SU-DHL-6 (cell line): ENCODE data around the gene HOXD11.

ENCODE experiments used
- H2AFZ ChIP-seq: fragments of 200-600 bp; sonication (generic); 2 replicates; pipeline ENCODE4 v1.6.1; 2014; ENCODE audit warnings: low read depth, mild to moderate bottlenecking, moderate library complexity, mixed read lengths, antibody characterized with exemption, low read length; ENCODE audit not compliant: severe bottlenecking
- H3F3A ChIP-seq: fragments of 200-600 bp; shearing (Covaris generic); 2 replicates; pipeline ENCODE4 v1.6.0; 2016; ENCODE audit warnings: antibody characterized with exemption, mild to moderate bottlenecking; ENCODE audit not compliant: insufficient read depth
- H3K27ac ChIP-seq: fragments of 200-600 bp; sonication (generic); 2 replicates; pipeline ENCODE4 v1.5.1; 2016; ENCODE audit warnings: low read depth, mild to moderate bottlenecking, low read length, moderate library complexity, mixed read lengths
- H3K27me3 ChIP-seq: fragments of 200-600 bp; sonication (generic), shearing (Covaris generic); 2 replicates; pipeline ENCODE4 v1.6.0; 2014; ENCODE audit warnings: mild to moderate bottlenecking, low read length
- H3K36me3 ChIP-seq: fragments of 200-600 bp; sonication (generic); 2 replicates; pipeline ENCODE4 v1.6.1; 2014; ENCODE audit warnings: mild to moderate bottlenecking, low read length, mixed read lengths
- H3K4me2 ChIP-seq: fragments of 300-600, 200-600 bp; shearing (Covaris generic), sonication (generic); 2 replicates; pipeline ENCODE4 v1.6.0; 2014; ENCODE audit warnings: low read length, low read depth, mild to moderate bottlenecking; ENCODE audit not compliant: poor library complexity, severe bottlenecking
- H3K4me3 ChIP-seq: fragments of 200-600 bp; sonication (generic); 2 replicates; pipeline ENCODE4 v1.5.1; 2014; ENCODE audit warnings: antibody characterized with exemption, low read length, mild to moderate bottlenecking, mixed read lengths; ENCODE audit not compliant: insufficient read depth, poor library complexity, severe bottlenecking
- H3K79me2 ChIP-seq: fragments of 200-600 bp; sonication (generic); 2 replicates; pipeline ENCODE4 v1.6.1; 2014; ENCODE audit warnings: mild to moderate bottlenecking, low read length, moderate library complexity; ENCODE audit not compliant: insufficient read depth
- H3K9ac ChIP-seq: fragments of 200-600 bp; sonication (generic); 2 replicates; pipeline ENCODE4 v1.7.0; 2014; ENCODE audit warnings: mild to moderate bottlenecking, low read length
- H3K9me2 ChIP-seq: fragments of 200-600 bp; sonication (generic); replicated peaks from 2 replicates; pipeline ENCODE4 v1.6.1; 2014; ENCODE audit warnings: low read length; ENCODE audit not compliant: insufficient read depth
- H3K9me3 ChIP-seq: fragments of 200-600 bp; sonication (generic); 2 replicates; pipeline ENCODE4 v1.6.1; 2014; ENCODE audit warnings: low read length, mixed read lengths; ENCODE audit not compliant: insufficient read depth
- H4K20me1 ChIP-seq: fragments of 200-600 bp; sonication (generic); 2 replicates; pipeline ENCODE4 v1.6.1; 2014; ENCODE audit warnings: low read depth, mild to moderate bottlenecking, antibody characterized with exemption, low read length, moderate library complexity, mixed read lengths
- EZH2phosphoT487 ChIP-seq: fragments of 200-600 bp; sonication (generic), shearing (Covaris generic); conservative IDR thresholded peaks from 2 replicates; pipeline ENCODE4 v1.6.1; 2018; ENCODE audit warnings: mild to moderate bottlenecking, antibody characterized with exemption, low read length, moderate library complexity, mixed read lengths
- TF ChIP-seq, protein P1 (sequence below): fragments of 200-600 bp; sonication (generic); IDR thresholded peaks from one replicate; pipeline ENCODE4 v1.5.1; 2017; ENCODE audit warnings: antibody characterized with exemption, mild to moderate bottlenecking, low read length, moderate library complexity; ENCODE audit not compliant: insufficient read depth, poor library complexity, severe bottlenecking

The HOXD11 gene

GRCh38 chr2:176084611-176085119 lies 22.4 kb upstream of the HOXD11 start:
- Histone ChIP-seq H3K27me3 (no peaks in the 10 kb centered on the region), H3K9me3 (no peaks in the 10 kb centered on the region), H3K79me2 (no peaks in the 10 kb centered on the region), H3K4me3 (no peak overlapping the region), H3F3A (no peaks in the 10 kb centered on the region), H3K9me2 (no peaks in the 10 kb centered on the region), H3K36me3 (no peaks in the 10 kb centered on the region), H2AFZ (no peak overlapping the region), H3K27ac (no peak overlapping the region), H3K4me2 (no peak overlapping the region), H4K20me1 (no peaks in the 10 kb centered on the region), H3K9ac (no peak overlapping the region)
- TF ChIP-seq, protein P1, sequence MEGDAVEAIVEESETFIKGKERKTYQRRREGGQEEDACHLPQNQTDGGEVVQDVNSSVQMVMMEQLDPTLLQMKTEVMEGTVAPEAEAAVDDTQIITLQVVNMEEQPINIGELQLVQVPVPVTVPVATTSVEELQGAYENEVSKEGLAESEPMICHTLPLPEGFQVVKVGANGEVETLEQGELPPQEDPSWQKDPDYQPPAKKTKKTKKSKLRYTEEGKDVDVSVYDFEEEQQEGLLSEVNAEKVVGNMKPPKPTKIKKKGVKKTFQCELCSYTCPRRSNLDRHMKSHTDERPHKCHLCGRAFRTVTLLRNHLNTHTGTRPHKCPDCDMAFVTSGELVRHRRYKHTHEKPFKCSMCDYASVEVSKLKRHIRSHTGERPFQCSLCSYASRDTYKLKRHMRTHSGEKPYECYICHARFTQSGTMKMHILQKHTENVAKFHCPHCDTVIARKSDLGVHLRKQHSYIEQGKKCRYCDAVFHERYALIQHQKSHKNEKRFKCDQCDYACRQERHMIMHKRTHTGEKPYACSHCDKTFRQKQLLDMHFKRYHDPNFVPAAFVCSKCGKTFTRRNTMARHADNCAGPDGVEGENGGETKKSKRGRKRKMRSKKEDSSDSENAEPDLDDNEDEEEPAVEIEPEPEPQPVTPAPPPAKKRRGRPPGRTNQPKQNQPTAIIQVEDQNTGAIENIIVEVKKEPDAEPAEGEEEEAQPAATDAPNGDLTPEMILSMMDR, result no peak
- no peak for TF ChIP-seq EZH2phosphoT487

GRCh38 chr2:176085120-176085788 lies 21.8 kb upstream of the HOXD11 start:
- Histone ChIP-seq H3K9me3 (no peaks in the 10 kb centered on the region), H3K9me2 (no peaks in the 10 kb centered on the region), H3K27ac (no peak overlapping the region), H3K36me3 (no peaks in the 10 kb centered on the region), H3K9ac (no peak overlapping the region), H3K4me3 (no peak overlapping the region), H4K20me1 (no peaks in the 10 kb centered on the region), H2AFZ (no peak overlapping the region), H3K79me2 (no peaks in the 10 kb centered on the region), H3K4me2 (no peak overlapping the region), H3F3A (no peaks in the 10 kb centered on the region), H3K27me3 (no peaks in the 10 kb centered on the region)
- TF ChIP-seq, protein P1, result no peak
- TF ChIP-seq EZH2phosphoT487, result no peak

DNA sequence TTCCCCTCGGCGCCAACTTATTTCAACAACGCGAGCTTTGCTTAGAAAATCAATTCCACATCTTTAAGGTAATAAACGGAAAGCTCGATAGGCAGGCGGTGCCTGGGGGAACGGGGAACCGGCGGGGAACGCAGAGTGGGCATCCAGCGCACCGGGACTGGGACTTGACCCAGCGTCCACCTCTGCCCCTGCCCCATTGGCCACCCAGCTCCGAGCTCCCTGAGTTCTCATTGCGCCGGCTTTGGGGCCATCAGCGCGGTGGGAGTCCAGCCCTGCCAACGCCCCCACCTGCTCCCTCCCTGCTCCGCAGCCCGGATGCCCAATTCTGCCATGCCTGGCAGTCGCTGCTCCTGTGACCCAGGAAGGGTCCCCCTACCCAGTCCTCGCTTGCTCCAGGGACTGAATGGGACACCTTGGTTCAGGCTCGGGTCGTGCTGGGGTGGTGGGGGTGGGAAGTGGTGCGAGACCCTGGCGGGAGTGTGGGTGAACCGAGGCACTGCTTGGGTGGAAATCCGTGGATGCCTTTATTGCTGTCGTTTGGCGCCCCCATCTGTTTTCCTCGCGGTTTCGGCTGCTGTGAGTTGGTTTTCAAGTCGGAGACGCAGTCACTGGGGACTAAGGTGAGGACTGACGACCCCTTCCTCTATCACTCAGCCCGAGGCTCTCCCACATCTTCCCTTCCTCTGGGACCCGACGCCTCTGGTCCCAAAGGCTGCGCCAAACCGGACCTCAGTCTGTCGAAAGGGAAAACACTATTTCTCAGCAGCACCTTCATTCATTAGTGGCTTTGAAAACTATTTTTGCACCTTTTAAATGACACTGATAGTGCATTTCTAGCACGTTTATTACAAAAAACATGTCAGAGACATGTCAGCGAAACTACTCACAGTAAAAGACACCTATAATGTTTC lies 21.0 kb upstream of the HOXD11 start:
- Histone ChIP-seq H3K36me3 (no peaks in the 10 kb centered on the region), H3K9me3 (no peaks in the 10 kb centered on the region), H3K4me2 (no peak overlapping the region), H3F3A (no peaks in the 10 kb centered on the region), H3K9me2 (no peaks in the 10 kb centered on the region), H3K4me3 (no peak overlapping the region), H4K20me1 (no peaks in the 10 kb centered on the region), H3K9ac (no peak overlapping the region), H2AFZ (no peak overlapping the region), H3K79me2 (no peaks in the 10 kb centered on the region), H3K27me3 (no peaks in the 10 kb centered on the region), H3K27ac (no peak overlapping the region)
- TF ChIP-seq EZH2phosphoT487, result no peak
- TF ChIP-seq, protein P1, result peak; percentile 16
